ENCODE data around the gene GH2.
"Not testable (repeated sequence)": the region's sequence is repeated elsewhere in the genome, so short reads cannot be mapped to it uniquely, and the experiment has no call there.

- TF ChIP-seq, protein P1, sequence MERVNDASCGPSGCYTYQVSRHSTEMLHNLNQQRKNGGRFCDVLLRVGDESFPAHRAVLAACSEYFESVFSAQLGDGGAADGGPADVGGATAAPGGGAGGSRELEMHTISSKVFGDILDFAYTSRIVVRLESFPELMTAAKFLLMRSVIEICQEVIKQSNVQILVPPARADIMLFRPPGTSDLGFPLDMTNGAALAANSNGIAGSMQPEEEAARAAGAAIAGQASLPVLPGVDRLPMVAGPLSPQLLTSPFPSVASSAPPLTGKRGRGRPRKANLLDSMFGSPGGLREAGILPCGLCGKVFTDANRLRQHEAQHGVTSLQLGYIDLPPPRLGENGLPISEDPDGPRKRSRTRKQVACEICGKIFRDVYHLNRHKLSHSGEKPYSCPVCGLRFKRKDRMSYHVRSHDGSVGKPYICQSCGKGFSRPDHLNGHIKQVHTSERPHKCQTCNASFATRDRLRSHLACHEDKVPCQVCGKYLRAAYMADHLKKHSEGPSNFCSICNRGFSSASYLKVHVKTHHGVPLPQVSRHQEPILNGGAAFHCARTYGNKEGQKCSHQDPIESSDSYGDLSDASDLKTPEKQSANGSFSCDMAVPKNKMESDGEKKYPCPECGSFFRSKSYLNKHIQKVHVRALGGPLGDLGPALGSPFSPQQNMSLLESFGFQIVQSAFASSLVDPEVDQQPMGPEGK (CRISPR knock-in tag; IDR thresholded peaks at IDR 0.05; ENCODE audit: borderline replicate concordance) = not testable (repeated sequence)
- not testable (repeated sequence) for TF ChIP-seq SNAI2 (CRISPR knock-in tag; IDR thresholded peaks at IDR 0.05); ZNF8 (CRISPR knock-in tag; IDR thresholded peaks at IDR 0.05); ZFP30 (CRISPR knock-in tag; IDR thresholded peaks at IDR 0.05); ARNTL (CRISPR knock-in tag; IDR thresholded peaks at IDR 0.05; ENCODE audit: borderline replicate concordance, low read depth); BACH2 (CRISPR knock-in tag; IDR thresholded peaks at IDR 0.05; ENCODE audit: borderline replicate concordance)
- TF ChIP-seq, protein P2, sequence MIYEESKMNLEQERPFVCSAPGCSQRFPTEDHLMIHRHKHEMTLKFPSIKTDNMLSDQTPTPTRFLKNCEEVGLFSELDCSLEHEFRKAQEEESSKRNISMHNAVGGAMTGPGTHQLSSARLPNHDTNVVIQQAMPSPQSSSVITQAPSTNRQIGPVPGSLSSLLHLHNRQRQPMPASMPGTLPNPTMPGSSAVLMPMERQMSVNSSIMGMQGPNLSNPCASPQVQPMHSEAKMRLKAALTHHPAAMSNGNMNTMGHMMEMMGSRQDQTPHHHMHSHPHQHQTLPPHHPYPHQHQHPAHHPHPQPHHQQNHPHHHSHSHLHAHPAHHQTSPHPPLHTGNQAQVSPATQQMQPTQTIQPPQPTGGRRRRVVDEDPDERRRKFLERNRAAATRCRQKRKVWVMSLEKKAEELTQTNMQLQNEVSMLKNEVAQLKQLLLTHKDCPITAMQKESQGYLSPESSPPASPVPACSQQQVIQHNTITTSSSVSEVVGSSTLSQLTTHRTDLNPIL (CRISPR knock-in tag; IDR thresholded peaks at IDR 0.05; ENCODE audit: low read depth) = not testable (repeated sequence)
- TF ChIP-seq, protein P3, sequence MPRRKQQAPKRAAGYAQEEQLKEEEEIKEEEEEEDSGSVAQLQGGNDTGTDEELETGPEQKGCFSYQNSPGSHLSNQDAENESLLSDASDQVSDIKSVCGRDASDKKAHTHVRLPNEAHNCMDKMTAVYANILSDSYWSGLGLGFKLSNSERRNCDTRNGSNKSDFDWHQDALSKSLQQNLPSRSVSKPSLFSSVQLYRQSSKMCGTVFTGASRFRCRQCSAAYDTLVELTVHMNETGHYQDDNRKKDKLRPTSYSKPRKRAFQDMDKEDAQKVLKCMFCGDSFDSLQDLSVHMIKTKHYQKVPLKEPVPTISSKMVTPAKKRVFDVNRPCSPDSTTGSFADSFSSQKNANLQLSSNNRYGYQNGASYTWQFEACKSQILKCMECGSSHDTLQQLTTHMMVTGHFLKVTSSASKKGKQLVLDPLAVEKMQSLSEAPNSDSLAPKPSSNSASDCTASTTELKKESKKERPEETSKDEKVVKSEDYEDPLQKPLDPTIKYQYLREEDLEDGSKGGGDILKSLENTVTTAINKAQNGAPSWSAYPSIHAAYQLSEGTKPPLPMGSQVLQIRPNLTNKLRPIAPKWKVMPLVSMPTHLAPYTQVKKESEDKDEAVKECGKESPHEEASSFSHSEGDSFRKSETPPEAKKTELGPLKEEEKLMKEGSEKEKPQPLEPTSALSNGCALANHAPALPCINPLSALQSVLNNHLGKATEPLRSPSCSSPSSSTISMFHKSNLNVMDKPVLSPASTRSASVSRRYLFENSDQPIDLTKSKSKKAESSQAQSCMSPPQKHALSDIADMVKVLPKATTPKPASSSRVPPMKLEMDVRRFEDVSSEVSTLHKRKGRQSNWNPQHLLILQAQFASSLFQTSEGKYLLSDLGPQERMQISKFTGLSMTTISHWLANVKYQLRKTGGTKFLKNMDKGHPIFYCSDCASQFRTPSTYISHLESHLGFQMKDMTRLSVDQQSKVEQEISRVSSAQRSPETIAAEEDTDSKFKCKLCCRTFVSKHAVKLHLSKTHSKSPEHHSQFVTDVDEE (CRISPR knock-in tag; IDR thresholded peaks at IDR 0.05) = not testable (repeated sequence)
Observed at GRCh38 chr17:63874061-63874626, 7.6 kb downstream of the GH2 start.
